K562 (cell line): ENCODE results near the gene MYB. TPM values are rescaled to one million over a fixed set of nuclear protein-coding genes. Genes with fewer than 3 reads are reported as not detected.

Experiments
- ARID1B ChIP-seq: fragments of 450-650 bp; IDR thresholded peaks from 2 replicates; pipeline ENCODE4 v1.6.1; 2016; ENCODE audit warnings: antibody characterized with exemption, mild to moderate bottlenecking, inconsistent platforms
- ELF2 ChIP-seq: fragments of 250-450 bp; sonication (Bioruptor Pico); IDR thresholded peaks from 2 replicates; pipeline ENCODE4 v1.5.0; 2021; ENCODE audit warnings: mild to moderate bottlenecking
- GABPB2 ChIP-seq: fragments of 250-450 bp; sonication (Bioruptor Pico); conservative IDR thresholded peaks from 2 replicates; pipeline ENCODE4 v1.5.1; 2021; ENCODE audit warnings: mild to moderate bottlenecking
- HCFC1 ChIP-seq: IDR thresholded peaks from 2 replicates; pipeline ENCODE4 v1.6.1; 2012; ENCODE audit warnings: low read depth, low read length, improper control_type of control experiment
- HMG20B ChIP-seq: fragments of 250-450 bp; sonication (Bioruptor Pico); IDR thresholded peaks from 2 replicates; pipeline ENCODE4 v1.5.0; 2021; ENCODE audit warnings: mild to moderate bottlenecking
- HNRNPK ChIP-seq: fragments of 200-400 bp; formaldehyde crosslinking; IDR thresholded peaks from one replicate; pipeline ENCODE4 v1.6.1; 2018; ENCODE audit warnings: mild to moderate bottlenecking, low read depth, low read length; ENCODE audit not compliant: poor library complexity, severe bottlenecking
- MAX ChIP-seq: sonication (generic); formaldehyde crosslinking; IDR thresholded peaks from 2 replicates; pipeline ENCODE4 v1.9.0; 2022; ENCODE audit warnings: mild to moderate bottlenecking, missing genetic modification reagents
- NKRF ChIP-seq: fragments of 450-650 bp; IDR thresholded peaks from 2 replicates; pipeline ENCODE4 v1.6.1; 2016; ENCODE audit warnings: borderline replicate concordance
- RBM15 ChIP-seq: fragments of 200-400 bp; formaldehyde crosslinking; IDR thresholded peaks from 2 replicates; pipeline ENCODE4 v1.6.1; 2018; ENCODE audit warnings: mild to moderate bottlenecking, low read length, moderate library complexity; ENCODE audit not compliant: insufficient read depth
- RBM17 ChIP-seq: fragments of 200-400 bp; formaldehyde crosslinking; IDR thresholded peaks from 2 replicates; pipeline ENCODE4 v1.6.1; 2017; ENCODE audit warnings: low read depth, mild to moderate bottlenecking, low read length, borderline replicate concordance
- RCOR1 ChIP-seq, 2 experiments: IDR thresholded peaks; 2 replicates each; pipeline ENCODE4 v1.6.1; 2012; ENCODE audit warnings: low read depth in 2 of 2, low read length in 2 of 2, borderline replicate concordance in 1 of 2, improper control_type of control experiment in 1 of 2
- RNF2 ChIP-seq: sonication (generic); IDR thresholded peaks from 2 replicates; pipeline ENCODE4 v1.6.1; 2016
- SMAD3 ChIP-seq: fragments of 450-650 bp; formaldehyde crosslinking; conservative IDR thresholded peaks from 2 replicates; pipeline ENCODE4 v1.4.0; 2020; ENCODE audit warnings: mild to moderate bottlenecking
- SOX6 ChIP-seq: fragments of 450-650 bp; IDR thresholded peaks from 2 replicates; pipeline ENCODE4 v1.6.1; 2014; ENCODE audit warnings: mild to moderate bottlenecking
- TBP ChIP-seq: optimal IDR thresholded peaks from 2 replicates; pipeline ENCODE3; 2011; ENCODE audit warnings: low read depth, low read length, improper control_type of control experiment
- TEAD4 ChIP-seq, 2 experiments: sonication (generic) in 1 of 2; formaldehyde crosslinking in 1 of 2; IDR thresholded peaks; 2 replicates each; pipeline versions ENCODE4 v1.6.1 to v1.8.0; 2012 to 2022; ENCODE audit warnings: borderline replicate concordance in 1 of 2, inconsistent platforms in 1 of 2, low read length in 1 of 2, mild to moderate bottlenecking in 1 of 2, missing genetic modification reagents in 1 of 2
- ZFX ChIP-seq: sonication (generic); formaldehyde crosslinking; IDR thresholded peaks from 2 replicates; pipeline ENCODE4 v1.8.0; 2022; ENCODE audit warnings: mild to moderate bottlenecking, missing genetic modification reagents, moderate library complexity
- ZKSCAN8 ChIP-seq: fragments of 200-800 bp; sonication (Bioruptor generic); IDR thresholded peaks from 2 replicates; pipeline ENCODE4 v1.6.1; 2016; ENCODE audit warnings: missing genetic modification characterization, missing compliant biosample characterization
- ZNF589 ChIP-seq: fragments of 200-800 bp; sonication (Bioruptor generic); IDR thresholded peaks from 2 replicates; pipeline ENCODE4 v1.6.1; 2016; ENCODE audit warnings: low read depth, missing genetic modification characterization, missing compliant biosample characterization
- polyA plus RNA-seq, 8 experiments: library from polyadenylated mRNA; depleted of rRNA in 4 of 8; stranded (reverse) in 5 of 8; unstranded in 3 of 8; fragments of >200 nt; fragmentation: Nextera tagmentation in 2 of 8; fragmentation: Illumina TruSeq in 1 of 8; extraction: Ambion mirVana in 2 of 8; extraction: Trizol in 1 of 8; gene quantifications; 2 replicates each; pipeline versions ENCODE4 v1.2.1 to v1.2.3, GENCODE V29; 2011 to 2014; ENCODE audit warnings: inconsistent platforms in 1 of 8, missing spikeins in 1 of 8
- total RNA-seq, 7 experiments: library from RNA; depleted of rRNA in 6 of 7; stranded (reverse); fragments of >200 nt in 6 of 7; fragmentation: Illumina TruSeq in 2 of 7; extraction: Trizol in 2 of 7; gene quantifications; 2 replicates each; pipeline versions ENCODE4 v1.2.1 to v1.2.3, GENCODE V29; 2011 to 2021; ENCODE audit warnings: low replicate concordance in 1 of 7
- TF ChIP-seq, protein P1 (sequence below), 2 experiments: fragments of 250-450 bp in 1 of 2; fragments of 450-650 bp in 1 of 2; sonication (Bioruptor Pico) in 1 of 2; IDR thresholded peaks; 2 replicates each; pipeline versions ENCODE4 v1.6.1 to v1.8.0; 2016 to 2021; ENCODE audit warnings: mild to moderate bottlenecking in 2 of 2, moderate library complexity in 2 of 2, missing compliant biosample characterization in 1 of 2, missing genetic modification characterization in 1 of 2
- TF ChIP-seq, protein P2 (sequence below): sonication (generic); formaldehyde crosslinking; IDR thresholded peaks from 2 replicates; pipeline ENCODE4 v1.8.1; 2023; ENCODE audit warnings: mild to moderate bottlenecking, missing genetic modification reagents

Gene MYB
- total and polyA plus RNA-seq, 9 of the 15 experiments (the other 6 are each of a cell fraction or from before 2014, with no cell fraction given) = 35.8 to 218 (median 140) TPM

GRCh38 chr6:135261872-135262725 is 81.0 kb downstream of the MYB start (continued):
- TF ChIP-seq NKRF = no peak
- TF ChIP-seq RNF2 = no peak; the same call in 1 of the 2 replicates
- peak; percentile 86 for TF ChIP-seq MAX (CRISPR knock-in tag)
- no peak for TF ChIP-seq ZFX
- TF ChIP-seq ZKSCAN8 = 0 out of 2 replicates have a peak, but pooled peaks have one; percentile 1
- TF ChIP-seq HNRNPK = no peak
- TF ChIP-seq RBM15 = no peak
- peak in 1 of 2 experiments; percentile 51; a peak in 1 of 4 replicates for TF ChIP-seq RCOR1 (IDR thresholded peaks at IDR 0.05; ENCODE audit: borderline replicate concordance in 1 of 2, low read depth in 2 of 2, low read length in 2 of 2)
- TF ChIP-seq SOX6 = peak; percentile 89; the same call in 1 of the 2 replicates
- no peak for TF ChIP-seq GABPB2 (CRISPR knock-in tag)
- TF ChIP-seq ELF2 (CRISPR knock-in tag) = 0 out of 2 replicates have a peak, but pooled peaks have one; percentile 65
- peak; percentile 70 for TF ChIP-seq ARID1B
- TF ChIP-seq, protein P1, sequence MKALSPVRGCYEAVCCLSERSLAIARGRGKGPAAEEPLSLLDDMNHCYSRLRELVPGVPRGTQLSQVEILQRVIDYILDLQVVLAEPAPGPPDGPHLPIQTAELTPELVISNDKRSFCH (CRISPR knock-in tag; IDR thresholded peaks at IDR 0.05) = no peak
- TF ChIP-seq, protein P1 (tag; IDR thresholded peaks at IDR 0.05) = 0 out of 2 replicates have a peak, but pooled peaks have one; percentile 17
- no peak for TF ChIP-seq TBP
- TF ChIP-seq RBM17 = no peak
- TF ChIP-seq HMG20B = no peak
- TF ChIP-seq, protein P2, sequence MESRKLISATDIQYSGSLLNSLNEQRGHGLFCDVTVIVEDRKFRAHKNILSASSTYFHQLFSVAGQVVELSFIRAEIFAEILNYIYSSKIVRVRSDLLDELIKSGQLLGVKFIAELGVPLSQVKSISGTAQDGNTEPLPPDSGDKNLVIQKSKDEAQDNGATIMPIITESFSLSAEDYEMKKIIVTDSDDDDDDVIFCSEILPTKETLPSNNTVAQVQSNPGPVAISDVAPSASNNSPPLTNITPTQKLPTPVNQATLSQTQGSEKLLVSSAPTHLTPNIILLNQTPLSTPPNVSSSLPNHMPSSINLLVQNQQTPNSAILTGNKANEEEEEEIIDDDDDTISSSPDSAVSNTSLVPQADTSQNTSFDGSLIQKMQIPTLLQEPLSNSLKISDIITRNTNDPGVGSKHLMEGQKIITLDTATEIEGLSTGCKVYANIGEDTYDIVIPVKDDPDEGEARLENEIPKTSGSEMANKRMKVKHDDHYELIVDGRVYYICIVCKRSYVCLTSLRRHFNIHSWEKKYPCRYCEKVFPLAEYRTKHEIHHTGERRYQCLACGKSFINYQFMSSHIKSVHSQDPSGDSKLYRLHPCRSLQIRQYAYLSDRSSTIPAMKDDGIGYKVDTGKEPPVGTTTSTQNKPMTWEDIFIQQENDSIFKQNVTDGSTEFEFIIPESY (CRISPR knock-in tag) = 0 out of 2 replicates have a peak, but pooled peaks have one; percentile 41
- 0 out of 2 replicates have a peak, but pooled peaks have one; percentile 55 for TF ChIP-seq SMAD3 (CRISPR knock-in tag)
- TF ChIP-seq ZNF589 (CRISPR knock-in tag) = 0 out of 2 replicates have a peak, but pooled peaks have one; percentile 46
- TF ChIP-seq HCFC1 = no peak
- TF ChIP-seq TEAD4 (IDR thresholded peaks at IDR 0.05; ENCODE audit: low read length) = peak; percentile 67
- no peak for TF ChIP-seq TEAD4 (CRISPR knock-in tag; IDR thresholded peaks at IDR 0.05; ENCODE audit: borderline replicate concordance)
